GM03348 (cell line): ENCODE measurements around the gene RNF31.

Experiments
- DNase-seq: peaks from one replicate; pipeline ENCODE4 v3.0.0; 2012; ENCODE audit warnings: low spot score

The RNF31 gene

DNA sequence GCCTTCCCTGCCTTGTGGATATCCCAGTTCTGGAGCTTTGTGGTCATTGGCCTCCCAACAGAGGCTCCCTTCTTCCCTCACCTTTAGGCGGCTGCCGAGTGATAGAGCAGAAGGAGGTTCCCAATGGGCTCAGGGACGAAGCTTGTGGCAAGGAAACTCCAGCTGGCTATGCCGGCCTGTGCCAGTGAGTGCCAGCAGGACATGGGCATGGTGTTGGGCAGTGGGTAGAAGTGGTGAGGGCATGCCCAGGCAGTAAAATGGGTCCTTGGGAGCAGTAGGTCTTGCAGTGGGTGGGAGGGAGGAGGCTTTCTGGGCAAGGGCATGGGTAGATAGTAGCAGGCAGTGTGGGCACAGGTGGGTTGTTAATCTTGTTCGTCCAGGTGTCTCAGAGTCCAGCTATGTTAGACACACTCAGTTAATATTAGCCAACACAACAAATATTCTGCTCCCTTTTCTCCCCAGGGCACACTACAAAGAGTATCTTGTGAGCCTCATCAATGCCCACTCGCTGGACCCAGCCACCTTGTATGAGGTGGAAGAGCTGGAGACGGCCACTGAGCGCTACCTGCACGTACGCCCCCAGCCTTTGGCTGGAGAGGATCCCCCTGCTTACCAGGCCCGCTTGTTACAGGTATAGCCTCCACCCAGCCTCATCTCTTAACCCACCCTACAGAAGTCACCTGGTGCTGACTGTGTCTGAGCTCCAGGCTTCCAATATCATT, 12.6 kb downstream of the RNF31 start:
- no peak for DNase-seq

DNA sequence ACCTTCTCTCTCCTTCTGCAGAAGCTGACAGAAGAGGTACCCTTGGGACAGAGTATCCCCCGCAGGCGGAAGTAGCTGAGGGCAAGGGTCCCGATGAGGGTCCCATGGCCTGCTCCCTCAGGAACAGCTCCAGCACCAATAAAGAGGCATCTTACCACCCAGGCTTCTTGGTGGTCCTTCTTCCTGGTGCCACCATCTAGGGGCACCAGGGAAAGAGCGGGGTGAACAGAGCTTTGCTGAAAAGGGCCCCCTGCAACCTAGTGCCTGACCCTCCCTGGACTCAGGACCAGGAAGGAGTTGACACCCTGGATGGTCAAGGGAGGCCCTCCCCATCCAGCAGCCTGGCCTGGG, 13.2 kb downstream of the RNF31 start:
- no peak for DNase-seq

GRCh38 chr14:24160850-24161804, 13.8 kb downstream of the RNF31 start, which contains the start of gene IRF9:
Gene IRF9, plus strand, starts transcription at chr14:24161265. Its CDS starts 880 bp downstream, at chr14:24162145.
- DNase-seq = peak; percentile 95

DNA sequence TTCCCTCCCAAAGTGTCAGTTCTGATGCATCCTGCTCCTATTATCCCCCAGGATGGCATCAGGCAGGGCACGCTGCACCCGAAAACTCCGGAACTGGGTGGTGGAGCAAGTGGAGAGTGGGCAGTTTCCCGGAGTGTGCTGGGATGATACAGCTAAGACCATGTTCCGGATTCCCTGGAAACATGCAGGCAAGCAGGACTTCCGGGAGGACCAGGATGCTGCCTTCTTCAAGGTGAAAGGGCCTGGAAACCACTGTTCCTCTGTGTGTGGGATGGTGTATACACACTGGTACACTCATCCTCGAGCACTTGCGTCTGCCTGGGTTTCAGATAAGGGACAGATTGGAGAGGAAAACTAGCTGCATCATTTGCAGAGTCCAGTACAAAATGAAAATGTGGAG, 14.8 kb downstream of the RNF31 start:
- no peak for DNase-seq

DNA sequence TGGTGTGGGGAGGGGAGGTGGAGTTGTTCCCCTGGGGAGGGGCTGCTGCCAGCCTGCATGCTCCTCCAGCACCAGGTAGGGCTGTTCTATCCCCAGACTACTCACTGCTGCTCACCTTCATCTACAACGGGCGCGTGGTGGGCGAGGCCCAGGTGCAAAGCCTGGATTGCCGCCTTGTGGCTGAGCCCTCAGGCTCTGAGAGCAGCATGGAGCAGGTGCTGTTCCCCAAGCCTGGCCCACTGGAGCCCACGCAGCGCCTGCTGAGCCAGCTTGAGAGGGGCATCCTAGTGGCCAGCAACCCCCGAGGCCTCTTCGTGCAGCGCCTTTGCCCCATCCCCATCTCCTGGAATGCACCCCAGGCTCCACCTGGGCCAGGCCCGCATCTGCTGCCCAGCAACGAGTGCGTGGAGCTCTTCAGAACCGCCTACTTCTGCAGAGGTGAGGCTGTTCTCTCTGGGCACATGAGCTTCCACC, 17.3 kb downstream of the RNF31 start:
- DNase-seq = no peak

- DNase-seq = no peak
These were observed 18.5 kb downstream of the RNF31 start for GRCh38 chr14:24165785-24166184.

DNA sequence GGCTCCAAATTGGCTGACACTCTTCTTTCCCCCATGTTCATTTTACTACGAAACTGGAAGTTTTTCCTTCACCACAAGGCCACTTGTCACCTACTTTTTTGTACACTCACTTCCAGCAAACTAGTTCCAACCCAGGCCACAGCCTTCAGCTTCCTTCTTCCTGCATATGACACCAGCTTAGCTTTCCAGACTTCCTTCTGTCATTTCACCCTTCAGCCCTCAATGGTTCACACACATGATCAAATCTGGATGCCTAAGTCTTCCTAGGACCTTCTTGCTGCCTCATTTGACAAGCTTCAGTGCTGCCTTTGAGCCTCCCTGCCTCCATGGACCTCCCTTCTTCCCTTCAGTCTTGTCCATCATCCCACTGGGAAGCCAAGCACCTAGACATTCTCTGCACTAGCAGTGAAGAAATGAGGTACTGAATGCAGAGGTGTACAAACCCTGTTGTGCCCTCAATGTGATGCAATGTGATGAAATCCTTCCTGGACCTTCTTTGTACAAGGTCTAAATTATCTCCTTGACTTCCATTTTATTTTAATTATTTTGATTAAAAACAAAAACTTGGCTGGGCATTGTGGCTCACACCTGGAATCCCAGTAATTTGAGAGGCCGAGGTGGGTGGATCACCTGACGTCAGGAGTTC, 20.3 kb downstream of the RNF31 start:
- no peak for DNase-seq

DNA sequence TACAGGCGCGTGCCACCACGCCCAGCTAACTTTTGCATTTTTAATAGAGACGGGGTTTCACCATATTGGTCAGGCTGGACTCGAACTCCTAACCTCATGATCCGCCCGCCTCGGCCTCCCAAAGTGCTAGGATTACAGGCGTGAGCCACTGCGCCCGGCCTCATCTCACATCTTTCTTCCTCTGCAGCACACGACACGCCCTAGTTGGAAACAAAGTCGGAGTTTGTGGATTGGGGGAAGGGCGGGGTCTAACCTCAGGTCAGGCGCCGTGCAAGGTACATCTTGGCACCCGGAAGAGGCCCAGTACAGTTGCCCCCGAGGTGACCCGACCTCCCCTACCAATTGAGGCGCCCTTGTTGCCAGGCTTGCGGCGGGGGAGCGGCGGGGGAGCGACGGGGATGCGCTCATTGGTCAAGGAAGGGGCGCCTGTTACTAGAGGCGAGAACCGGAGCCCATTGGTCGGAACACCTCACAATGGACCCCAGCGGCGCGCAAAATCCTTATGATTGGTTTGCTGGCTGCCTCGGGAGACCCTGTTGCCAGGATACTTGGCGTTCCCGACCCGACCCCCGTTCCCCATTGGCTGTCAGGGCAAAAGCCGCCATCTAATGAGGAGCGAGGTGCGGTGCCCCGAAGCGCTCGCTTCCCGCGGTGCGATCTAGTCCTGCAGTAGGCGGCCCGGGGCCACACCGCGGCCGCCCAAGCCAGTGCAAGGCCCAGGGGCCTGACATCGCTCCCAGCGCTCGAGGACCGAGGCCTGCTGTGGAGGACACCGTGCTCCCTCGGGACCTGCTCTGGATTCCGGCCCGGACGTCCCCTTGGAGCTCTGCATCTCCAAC, 24.3 kb downstream of the RNF31 start, which contains the start of gene REC8:
Gene REC8, plus strand, starts transcription at position 659 of the 839 bp plus-strand sequence. CDS start 473 bp downstream, outside the sequence.
- DNase-seq = no peak

- DNase-seq = no peak
These were observed 25.1 kb downstream of the RNF31 start for GRCh38 chr14:24172261-24172860.

- DNase-seq = no peak
These were observed 25.6 kb downstream of the RNF31 start for GRCh38 chr14:24172871-24173281.

GRCh38 chr14:24176599-24176998, 29.3 kb downstream of the RNF31 start:
- no peak for DNase-seq

GRCh38 chr14:24177041-24177825, 29.9 kb downstream of the RNF31 start:
- no peak for DNase-seq

- DNase-seq = no peak
These were observed 30.6 kb downstream of the RNF31 start for GRCh38 chr14:24177891-24178290.

- no peak for DNase-seq
These were observed 31.3 kb downstream of the RNF31 start for GRCh38 chr14:24178399-24179178.

DNA sequence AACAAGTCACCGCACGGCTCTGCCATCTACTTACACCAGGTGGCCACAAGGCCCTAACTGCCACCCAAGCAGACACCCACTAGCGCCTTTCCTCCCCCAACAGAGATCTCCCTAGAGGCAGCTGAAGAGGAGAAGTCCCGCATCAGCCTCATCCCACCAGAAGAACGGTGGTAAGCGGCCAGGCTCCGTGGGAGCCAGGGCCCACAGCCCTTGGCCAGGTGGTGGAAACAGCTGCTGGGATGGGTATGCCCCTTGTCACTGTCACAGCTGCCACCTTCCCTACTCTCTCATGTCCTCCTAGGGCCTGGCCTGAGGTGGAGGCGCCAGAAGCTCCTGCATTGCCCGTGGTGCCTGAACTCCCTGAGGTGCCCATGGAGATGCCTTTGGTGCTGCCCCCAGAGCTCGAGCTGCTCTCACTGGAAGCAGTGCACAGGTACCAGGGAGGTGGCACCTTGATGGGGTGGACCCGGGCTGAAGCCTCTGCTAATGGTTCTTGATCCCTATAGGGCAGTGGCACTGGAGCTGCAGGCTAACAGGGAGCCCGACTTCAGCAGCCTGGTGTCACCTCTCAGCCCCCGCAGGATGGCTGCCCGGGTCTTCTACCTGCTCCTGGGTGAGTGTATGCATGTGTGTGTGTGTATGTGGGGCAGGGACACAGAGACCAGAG, 32.1 kb downstream of the RNF31 start:
- no peak for DNase-seq

DNA sequence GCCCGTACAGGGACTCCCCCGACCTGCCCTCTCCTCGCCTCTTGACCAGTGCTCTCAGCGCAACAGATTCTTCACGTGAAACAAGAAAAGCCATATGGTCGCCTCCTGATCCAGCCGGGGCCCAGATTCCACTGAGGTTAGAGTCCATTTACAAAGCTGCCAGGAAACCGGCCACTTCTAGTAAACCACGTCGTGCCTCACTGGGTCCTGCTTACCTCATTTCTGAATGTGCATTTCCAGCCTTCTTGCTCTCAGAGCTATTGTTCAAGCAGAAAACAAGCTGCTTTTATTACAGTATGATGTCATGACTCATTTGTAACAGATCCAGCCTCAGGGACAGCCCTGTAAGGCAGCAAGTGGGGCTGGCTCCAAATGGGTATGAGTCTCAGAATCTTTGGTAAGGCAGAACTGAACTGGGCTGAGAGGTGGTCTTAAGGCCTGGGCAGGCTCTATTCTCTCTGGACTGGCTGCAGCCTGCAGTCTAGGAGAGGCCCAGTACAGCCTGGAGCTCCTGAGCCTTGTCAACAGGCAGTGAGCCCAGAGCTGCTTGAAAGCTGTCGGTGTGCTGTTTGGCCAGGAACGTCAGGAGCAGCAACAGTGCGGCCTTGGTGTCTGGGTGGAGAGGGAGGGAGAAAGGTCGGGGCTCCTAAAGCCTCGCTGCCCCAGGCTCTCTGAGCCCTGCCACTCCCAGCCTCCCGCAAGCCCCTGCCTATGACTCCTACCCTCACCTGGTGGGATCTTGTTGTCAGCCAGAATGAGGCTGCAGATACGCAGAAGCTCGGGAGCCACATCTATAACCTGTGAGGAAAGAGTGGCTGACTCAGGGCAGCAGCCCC, 32.9 kb downstream of the RNF31 start:
- DNase-seq = peak; percentile 65

DNA sequence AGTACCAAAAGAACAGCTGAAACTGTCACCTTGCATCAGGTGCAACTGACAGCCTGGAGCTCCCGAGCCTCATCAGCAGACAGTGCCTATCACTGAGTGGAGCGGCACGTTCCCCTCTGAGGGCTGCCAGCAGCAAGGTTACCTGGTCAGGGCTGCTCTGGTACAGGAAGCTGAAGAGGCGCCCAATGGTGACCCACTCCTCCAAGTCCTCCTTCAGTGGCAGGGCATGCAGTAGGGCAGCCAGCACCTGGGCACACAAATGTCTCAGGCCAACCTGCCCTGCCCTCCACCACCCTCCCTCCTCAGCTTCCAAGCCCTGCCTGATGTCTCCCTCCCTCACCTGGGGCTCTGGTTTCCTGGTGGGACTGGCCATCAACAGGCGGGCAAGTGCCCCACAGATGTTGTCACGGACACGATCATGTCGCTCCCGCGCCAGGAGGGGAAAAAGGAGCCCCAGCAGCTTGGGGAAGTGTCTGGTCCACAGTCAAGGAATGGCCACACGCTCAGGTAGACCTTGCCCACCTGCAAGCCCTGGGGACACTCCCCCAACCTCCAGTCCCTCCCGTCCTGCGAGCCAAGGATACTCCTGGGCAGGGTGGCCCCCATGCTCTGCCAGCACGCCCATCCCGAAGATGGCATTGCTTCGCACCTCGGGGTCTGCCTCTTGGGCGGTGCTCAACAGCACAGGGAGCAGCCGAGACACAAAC, 34.2 kb downstream of the RNF31 start:
- no peak for DNase-seq
